Muscle of leg (tissue), 11 donors: ENCODE results near the gene BCL2L12. TPM values are rescaled to one million over a fixed set of nuclear protein-coding genes. Genes with fewer than 3 reads are reported as not detected.

Experiments
- DNase-seq: peaks from one replicate; pipeline ENCODE4 v3.0.0; 2013
- H3K27ac ChIP-seq: one replicate; pipeline ENCODE4 v1.5.1; 2013; ENCODE audit warnings: mild to moderate bottlenecking, low read length, control low read depth
- H3K27me3 ChIP-seq: one replicate; pipeline ENCODE4 v1.6.1; 2013; ENCODE audit warnings: low read length; ENCODE audit not compliant: control insufficient read depth, insufficient read depth
- H3K36me3 ChIP-seq: one replicate; pipeline ENCODE4 v1.6.1; 2013; ENCODE audit warnings: low read length; ENCODE audit not compliant: control insufficient read depth, insufficient read depth
- H3K4me1 ChIP-seq: one replicate; pipeline ENCODE4 v1.6.1; 2013; ENCODE audit warnings: low read length; ENCODE audit not compliant: control insufficient read depth, insufficient read depth
- H3K4me3 ChIP-seq: one replicate; pipeline ENCODE4 v1.5.1; 2013; ENCODE audit warnings: low read length, control low read depth
- H3K9me3 ChIP-seq: replicated peaks from 2 replicates; pipeline ENCODE4 v1.6.1; 2013; ENCODE audit warnings: low read depth, low read length; ENCODE audit not compliant: control insufficient read depth
- WGBS: methylation state at CpG from one replicate; pipeline ENCODE4 v1.1.5; 2013; ENCODE audit warnings: missing lambda C conversion rate; ENCODE audit not compliant: insufficient coverage; 5-methylcytosine and 5-hydroxymethylcytosine counted together
- polyA plus RNA-seq, 8 donors: library from polyadenylated mRNA; unstranded; fragments of 120-200 nt; gene quantifications; one replicate each; pipeline versions ENCODE4 v1.2.1 to v1.2.3, GENCODE V29; 2013; ENCODE audit warnings: inconsistent platforms in 1 of 8, low replicate concordance in 1 of 8; ENCODE audit not compliant: insufficient read length in 8 of 8, insufficient read depth in 1 of 8
- total RNA-seq: library from RNA; stranded (reverse); fragments of 120-200 nt; gene quantifications from one replicate; pipeline ENCODE4 v1.2.4, GENCODE V29; 2013

BCL2L12 gene
- total and polyA plus RNA-seq, 9 donors: 10.9 to 39.6 (median 31.1) TPM

DNA sequence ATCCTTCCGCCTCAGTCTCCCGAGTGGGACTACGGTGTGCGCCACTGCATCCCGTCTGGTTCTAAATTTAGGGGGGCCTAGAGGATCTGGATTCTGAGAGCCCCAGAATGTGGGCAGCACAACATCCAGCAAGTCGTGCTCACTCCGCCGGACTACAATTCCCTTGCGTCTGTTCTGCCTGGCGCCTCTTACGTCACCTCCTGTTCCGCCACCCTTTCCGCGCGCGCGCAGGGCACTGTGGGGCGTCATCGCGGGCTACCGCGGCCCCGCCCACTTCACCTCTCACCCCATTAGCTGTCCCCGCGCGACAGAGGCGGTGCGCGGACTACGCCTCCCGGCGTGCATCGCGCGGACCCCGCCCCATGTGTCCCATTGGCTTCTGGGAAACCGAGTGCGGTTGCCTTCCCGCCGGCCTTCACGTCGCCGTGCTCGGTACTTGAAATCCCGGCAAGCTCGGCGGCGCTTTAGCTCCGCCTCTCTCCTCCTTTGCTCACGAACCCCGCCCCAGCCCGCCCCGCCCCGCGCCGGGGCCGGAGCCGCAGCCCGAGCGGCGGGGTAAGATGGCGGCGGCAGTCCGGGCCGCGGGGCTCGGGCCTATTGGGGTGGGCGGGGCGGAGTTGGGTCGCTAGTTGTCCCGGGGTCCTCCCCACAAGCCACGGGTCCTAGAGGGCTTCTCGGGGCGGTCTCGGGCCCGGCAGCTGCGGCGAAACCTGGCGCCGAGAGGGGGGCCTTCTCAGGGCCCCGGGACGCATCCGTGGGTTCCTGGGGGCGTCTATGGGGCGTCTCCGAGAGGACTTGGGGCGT lies 23.8 kb upstream of the BCL2L12 start, which contains the start of gene SCAF1:
TSS of gene SCAF1 (plus strand) at position 522 of the 804 bp plus-strand sequence. CDS start 2,818 bp downstream, outside the sequence.
- Histone ChIP-seq H3K36me3 (peaks cover 25% of the 10 kb centered on the region), H3K27me3 (peaks cover 4% of the 10 kb centered on the region), H3K27ac (peak within 1 kb of the TSS; percentile 100), H3K9me3 (no peaks in the 10 kb centered on the region), H3K4me1 (peaks cover 51% of the 10 kb centered on the region), H3K4me3 (peak within 1 kb of the TSS; percentile 92)
- whole genome bisulfite sequencing: under 1% methylated on average over 77 of the region's 87 CpGs
- peak; percentile 100 for DNase-seq

DNA sequence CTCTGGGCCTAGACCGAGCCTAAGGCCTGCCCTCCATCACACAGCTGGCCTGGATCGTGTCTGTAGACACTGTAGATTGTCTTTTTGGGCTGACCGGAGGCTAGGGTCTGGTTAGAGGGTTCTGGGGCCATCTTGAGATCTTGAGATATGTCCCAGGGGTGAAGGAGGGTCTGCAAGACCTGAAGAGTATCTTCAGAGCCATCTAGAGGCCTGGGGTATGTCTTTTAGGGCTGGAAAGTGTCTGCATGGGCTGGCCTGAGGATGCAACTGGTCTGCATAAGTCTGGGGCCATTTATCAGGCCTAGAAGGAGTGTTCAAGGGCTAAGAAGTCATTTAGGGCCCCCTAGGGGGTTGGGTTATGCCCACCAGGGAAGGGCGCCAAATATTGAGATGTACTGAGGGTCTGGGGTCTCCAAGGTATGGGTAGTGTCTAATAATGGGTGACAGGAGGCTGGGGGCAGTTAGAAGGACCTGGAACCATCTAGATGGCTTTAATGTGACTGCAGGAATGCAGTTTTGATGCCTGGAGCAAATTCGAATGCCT lies 23.2 kb upstream of the BCL2L12 start:
- no peaks in the 10 kb centered on the region for H3K27me3 ChIP-seq
- 4% methylated on average over 4 of the region's 5 CpGs for WGBS
- H3K4me3 ChIP-seq: peak overlapping the region; percentile 92
- peak; percentile 70 for DNase-seq
- H3K27ac ChIP-seq: peak overlapping the region; percentile 95
- H3K4me1 ChIP-seq: peaks cover 47% of the 10 kb centered on the region
- H3K36me3 ChIP-seq: peaks cover 29% of the 10 kb centered on the region
- no peaks in the 10 kb centered on the region for H3K9me3 ChIP-seq

DNA sequence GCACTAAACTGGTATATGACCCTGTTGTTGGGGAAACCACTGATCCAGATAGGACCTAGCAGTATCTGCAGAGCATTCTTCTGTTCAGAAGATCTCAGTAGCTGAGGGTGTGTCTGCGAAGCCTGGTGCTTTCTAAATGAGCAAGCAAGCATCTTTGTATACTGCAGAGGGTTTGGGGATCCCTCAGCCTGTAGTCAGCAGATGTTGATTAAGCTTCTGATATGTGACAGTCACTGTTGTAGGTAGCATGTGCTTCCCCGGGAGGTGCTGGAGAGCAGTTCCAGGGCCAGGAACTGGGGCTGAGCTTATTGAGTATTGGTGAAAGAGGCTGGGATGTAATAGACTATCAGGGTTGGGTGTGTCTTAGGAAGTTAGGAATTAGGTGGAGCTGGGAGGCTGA lies 22.3 kb upstream of the BCL2L12 start:
- no peak for DNase-seq
- Histone ChIP-seq H3K9me3 (no peaks in the 10 kb centered on the region), H3K27me3 (no peaks in the 10 kb centered on the region), H3K36me3 (peaks cover 37% of the 10 kb centered on the region), H3K27ac (no peak overlapping the region), H3K4me3 (no peak overlapping the region), H3K4me1 (peaks cover 38% of the 10 kb centered on the region)
- 68% methylated on average over 2 of the region's 2 CpGs for whole genome bisulfite sequencing

DNA sequence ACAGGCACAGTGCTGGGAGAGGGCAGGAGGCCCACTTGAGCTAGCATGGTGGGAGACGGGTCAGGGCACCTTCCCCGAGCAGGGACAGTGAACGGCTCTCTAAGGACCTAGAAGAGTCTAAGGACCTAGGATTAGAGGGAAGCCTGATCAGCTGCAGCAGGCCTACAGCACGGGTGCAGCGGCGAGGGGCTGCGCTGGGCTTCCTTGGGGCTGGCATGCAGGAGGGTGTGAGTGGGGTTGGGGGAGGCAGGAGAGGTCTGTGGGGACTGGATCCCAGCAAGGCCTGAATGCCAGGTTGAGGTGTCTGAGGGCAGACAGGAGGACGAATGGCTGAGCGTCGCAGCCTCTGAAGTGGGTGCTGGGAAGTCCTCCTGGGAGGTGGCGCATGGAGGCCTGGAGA lies 20.1 kb upstream of the BCL2L12 start:
- no peak overlapping the region for H3K27ac ChIP-seq
- H3K9me3 ChIP-seq: no peaks in the 10 kb centered on the region
- H3K4me3 ChIP-seq: no peak overlapping the region
- peaks cover 24% of the 10 kb centered on the region for H3K4me1 ChIP-seq
- H3K36me3 ChIP-seq: peaks cover 56% of the 10 kb centered on the region
- no peaks in the 10 kb centered on the region for H3K27me3 ChIP-seq
- no peak for DNase-seq
- 97% methylated on average over 7 of the region's 11 CpGs for WGBS

DNA sequence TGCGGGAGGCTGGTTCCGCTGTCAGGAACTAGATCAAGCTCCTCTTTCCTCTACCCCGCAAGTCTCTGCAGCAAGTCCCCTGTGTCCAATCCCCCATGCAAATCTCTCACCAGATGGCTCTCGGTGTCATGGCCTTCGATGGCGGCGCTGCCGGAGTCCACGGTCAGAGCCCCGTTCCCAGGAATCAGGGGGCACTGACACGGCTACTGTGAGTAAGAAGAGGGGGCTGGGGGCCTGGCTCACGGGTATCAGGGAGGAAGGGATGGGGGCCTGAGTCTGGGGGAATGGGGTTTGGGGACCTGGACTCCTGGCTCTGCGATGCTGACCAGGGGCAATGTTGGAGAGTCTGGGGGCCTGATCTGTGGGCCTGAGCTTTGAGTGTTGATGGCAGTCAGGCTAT lies 19.7 kb upstream of the BCL2L12 start:
- Histone ChIP-seq H3K4me1 (peaks cover 20% of the 10 kb centered on the region), H3K9me3 (no peaks in the 10 kb centered on the region), H3K27ac (no peak overlapping the region), H3K27me3 (no peaks in the 10 kb centered on the region), H3K36me3 (peaks cover 57% of the 10 kb centered on the region), H3K4me3 (no peak overlapping the region)
- WGBS: 76% methylated on average over 6 of the region's 13 CpGs
- DNase-seq: no peak

DNA sequence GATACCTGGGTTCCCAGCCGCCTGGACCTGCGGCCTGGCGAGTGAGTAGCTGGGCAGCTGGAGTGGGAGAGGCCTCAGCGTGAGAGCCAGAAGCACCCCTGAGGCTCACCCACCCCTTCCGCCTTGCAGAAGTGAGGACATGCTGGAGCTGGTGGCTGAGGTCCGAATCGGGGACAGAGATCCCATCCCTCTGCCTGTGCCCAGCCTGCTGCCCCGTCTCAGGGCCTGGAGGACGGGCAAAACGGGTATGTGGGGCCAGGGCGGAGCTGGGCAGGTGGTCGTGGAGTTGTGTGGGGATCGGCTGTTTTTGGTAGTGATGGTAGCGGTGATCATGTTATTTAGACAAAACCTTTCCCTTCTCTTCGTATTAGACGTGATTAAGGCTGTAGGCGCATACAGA lies 19.1 kb upstream of the BCL2L12 start:
- Histone ChIP-seq H3K27ac (no peak overlapping the region), H3K4me1 (peaks cover 14% of the 10 kb centered on the region), H3K27me3 (no peaks in the 10 kb centered on the region), H3K9me3 (no peaks in the 10 kb centered on the region), H3K36me3 (peaks cover 61% of the 10 kb centered on the region), H3K4me3 (no peak overlapping the region)
- no peak for DNase-seq
- 88% methylated on average over 11 of the region's 17 CpGs for WGBS

DNA sequence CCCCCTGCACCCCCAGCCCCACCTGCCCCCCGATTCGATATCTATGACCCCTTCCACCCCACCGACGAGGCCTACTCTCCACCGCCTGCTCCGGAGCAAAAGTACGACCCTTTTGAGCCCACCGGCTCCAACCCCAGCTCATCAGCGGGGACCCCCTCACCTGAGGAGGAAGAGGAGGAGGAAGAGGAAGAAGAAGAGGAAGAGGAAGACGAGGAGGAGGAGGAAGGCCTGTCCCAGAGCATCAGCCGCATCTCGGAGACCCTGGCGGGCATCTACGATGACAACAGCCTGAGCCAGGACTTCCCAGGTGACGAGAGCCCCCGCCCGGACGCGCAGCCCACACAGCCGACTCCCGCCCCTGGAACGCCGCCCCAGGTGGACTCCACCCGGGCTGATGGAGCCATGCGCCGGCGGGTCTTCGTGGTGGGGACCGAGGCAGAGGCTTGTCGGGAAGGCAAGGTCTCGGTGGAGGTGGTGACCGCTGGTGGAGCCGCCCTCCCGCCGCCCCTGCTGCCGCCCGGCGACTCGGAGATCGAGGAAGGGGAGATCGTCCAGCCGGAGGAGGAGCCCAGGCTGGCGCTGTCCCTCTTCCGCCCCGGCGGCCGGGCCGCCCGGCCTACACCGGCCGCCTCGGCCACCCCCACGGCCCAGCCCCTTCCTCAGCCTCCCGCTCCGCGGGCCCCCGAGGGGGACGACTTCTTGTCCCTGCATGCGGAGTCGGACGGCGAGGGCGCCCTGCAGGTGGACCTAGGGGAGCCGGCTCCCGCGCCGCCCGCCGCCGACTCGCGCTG lies 14.5 kb upstream of the BCL2L12 start:
- Histone ChIP-seq H3K9me3 (no peaks in the 10 kb centered on the region), H3K4me3 (no peak overlapping the region), H3K27me3 (no peaks in the 10 kb centered on the region), H3K4me1 (no peaks in the 10 kb centered on the region), H3K27ac (no peak overlapping the region), H3K36me3 (peaks cover 81% of the 10 kb centered on the region)
- 94% methylated on average over 66 of the region's 72 CpGs for WGBS
- DNase-seq: no peak

DNA sequence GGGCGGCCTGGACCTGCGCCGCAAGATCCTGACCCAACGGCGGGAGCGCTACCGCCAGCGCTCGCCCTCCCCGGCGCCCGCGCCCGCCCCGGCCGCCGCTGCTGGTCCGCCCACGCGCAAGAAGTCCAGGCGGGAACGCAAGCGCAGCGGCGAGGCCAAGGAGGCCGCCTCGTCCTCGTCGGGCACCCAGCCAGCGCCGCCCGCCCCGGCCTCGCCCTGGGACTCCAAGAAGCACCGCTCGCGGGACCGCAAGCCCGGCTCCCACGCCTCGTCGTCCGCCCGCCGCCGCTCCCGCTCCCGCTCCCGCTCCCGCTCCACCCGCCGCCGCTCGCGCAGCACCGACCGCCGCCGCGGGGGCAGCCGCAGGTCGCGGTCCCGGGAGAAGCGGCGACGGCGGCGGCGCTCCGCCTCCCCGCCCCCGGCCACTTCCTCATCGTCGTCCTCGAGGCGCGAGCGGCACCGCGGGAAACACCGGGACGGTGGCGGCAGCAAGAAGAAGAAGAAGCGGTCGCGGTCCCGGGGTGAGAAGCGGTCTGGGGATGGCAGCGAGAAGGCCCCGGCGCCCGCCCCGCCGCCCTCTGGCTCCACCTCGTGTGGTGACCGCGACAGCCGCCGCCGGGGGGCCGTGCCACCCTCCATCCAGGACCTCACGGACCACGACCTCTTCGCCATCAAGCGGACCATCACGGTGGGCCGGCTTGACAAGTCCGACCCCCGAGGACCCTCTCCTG lies 13.7 kb upstream of the BCL2L12 start:
- Histone ChIP-seq H3K27me3 (no peaks in the 10 kb centered on the region), H3K27ac (no peak overlapping the region), H3K36me3 (peaks cover 81% of the 10 kb centered on the region), H3K4me1 (no peaks in the 10 kb centered on the region), H3K9me3 (no peaks in the 10 kb centered on the region), H3K4me3 (no peak overlapping the region)
- 95% methylated on average over 94 of the region's 110 CpGs for WGBS
- no peak for DNase-seq

DNA sequence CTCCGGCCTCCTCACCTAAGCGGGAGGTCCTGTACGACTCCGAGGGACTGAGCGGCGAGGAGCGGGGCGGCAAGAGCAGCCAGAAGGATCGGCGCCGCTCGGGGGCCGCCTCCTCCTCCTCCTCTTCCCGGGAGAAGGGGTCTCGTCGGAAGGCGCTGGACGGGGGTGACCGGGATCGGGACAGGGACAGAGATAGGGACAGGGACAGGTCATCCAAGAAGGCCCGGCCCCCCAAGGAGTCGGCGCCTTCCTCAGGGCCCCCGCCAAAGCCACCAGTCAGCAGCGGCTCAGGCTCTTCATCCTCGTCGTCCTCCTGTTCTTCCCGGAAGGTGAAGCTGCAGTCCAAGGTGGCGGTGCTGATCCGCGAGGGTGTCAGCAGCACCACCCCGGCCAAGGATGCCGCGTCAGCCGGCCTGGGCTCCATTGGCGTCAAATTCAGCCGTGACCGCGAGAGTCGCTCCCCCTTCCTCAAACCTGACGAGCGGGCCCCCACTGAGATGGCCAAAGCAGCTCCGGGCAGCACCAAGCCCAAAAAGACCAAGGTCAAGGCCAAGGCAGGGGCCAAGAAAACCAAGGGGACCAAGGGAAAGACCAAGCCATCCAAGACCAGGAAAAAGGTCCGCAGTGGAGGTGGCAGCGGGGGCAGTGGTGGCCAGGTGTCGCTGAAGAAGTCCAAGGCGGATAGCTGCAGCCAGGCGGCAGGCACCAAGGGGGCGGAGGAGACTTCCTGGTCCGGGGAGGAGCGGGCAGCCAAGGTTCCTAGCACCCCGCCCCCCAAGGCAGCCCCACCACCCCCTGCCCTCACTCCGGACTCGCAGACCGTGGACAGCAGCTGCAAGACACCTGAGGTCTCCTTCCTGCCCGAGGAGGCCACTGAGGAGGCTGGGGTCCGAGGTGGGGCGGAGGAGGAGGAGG lies 12.9 kb upstream of the BCL2L12 start:
- H3K4me1 ChIP-seq: no peaks in the 10 kb centered on the region
- no peak overlapping the region for H3K4me3 ChIP-seq
- H3K27me3 ChIP-seq: no peaks in the 10 kb centered on the region
- H3K9me3 ChIP-seq: no peaks in the 10 kb centered on the region
- no peak overlapping the region for H3K27ac ChIP-seq
- H3K36me3 ChIP-seq: peaks cover 86% of the 10 kb centered on the region
- WGBS: 90% methylated on average over 49 of the region's 58 CpGs
- no peak for DNase-seq
